DMS79 treated with DMSO at 0.1 percent for 48 hours (cell line): Measurements from ENCODE around the gene AAMDC.
A peak's percentile ranks its signal among the peaks of the same experiment; 100 is the strongest.
"Not testable (repeated sequence)": the region's sequence is repeated elsewhere in the genome, so short reads cannot be mapped to it uniquely, and the experiment has no call there.

Experiments used
- DNase-seq: peaks from one replicate; lab custom pipeline; 2025; lab: John Stamatoyannopoulos, UW

The AAMDC gene

DNA sequence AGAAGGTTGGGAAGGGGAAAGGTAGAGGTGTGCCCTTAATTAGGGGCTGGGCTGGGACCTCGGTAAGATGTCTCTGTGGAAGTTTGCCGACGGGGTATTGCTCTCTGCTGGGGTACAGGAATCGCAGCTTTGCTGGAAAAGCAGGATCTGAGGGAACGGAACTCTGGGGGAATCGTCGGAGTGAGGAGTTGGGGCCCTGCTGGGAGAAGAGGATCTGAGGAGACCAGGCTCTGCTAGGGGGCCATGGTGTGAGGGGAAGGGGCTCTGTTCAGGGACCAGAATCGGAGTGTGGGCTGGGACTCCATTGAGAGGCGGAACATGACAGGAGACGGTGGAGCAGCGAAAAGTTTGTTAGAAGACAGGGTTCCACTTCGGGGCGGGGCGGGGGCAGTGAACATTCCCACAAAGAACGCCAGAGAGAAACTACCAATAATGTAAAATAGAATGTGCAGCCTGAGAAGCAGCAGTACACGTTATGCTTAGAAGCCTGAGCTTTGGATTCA is 456 bp downstream of the AAMDC start:
- DNase-seq, result no peak

DNA sequence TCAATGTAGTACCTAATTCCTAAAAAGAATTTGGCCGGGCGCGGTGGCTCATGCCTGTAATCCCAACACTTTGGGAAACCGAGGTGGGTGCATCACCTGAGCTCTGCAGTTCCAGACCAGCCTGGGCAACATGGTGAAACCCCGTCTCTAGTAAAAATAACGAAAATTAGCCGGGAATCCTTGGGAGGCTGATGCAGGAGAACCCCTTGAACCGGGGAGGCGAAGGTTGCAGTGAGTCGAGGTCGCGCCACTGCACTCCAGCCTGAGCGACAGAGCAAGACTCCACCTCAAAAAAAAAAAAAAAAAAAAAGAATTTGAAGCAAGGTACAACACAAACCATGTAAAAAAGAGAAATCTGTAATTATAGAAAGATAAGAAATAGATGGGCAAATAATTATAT is 1.2 kb downstream of the AAMDC start:
- DNase-seq, result not testable (repeated sequence)

DNA sequence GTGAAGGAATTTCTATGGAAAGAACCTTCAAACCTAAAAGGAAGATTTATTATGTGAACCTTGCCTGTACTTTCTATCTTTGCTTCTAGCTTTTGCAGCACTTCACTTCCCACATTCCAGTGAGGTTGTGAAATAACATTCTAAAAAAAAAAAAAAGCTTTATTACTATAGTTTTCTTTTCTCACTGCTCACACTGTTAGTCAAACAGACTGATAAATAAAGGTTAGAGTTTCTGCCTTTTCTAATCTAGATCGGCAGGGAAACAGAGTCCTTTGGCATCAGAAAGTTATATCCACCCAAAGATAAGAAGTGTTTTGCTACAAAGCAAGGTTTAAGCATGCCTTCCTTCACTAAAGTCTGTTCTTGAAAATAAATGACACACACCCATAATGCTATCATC is 2.8 kb downstream of the AAMDC start:
- no peak for DNase-seq

DNA sequence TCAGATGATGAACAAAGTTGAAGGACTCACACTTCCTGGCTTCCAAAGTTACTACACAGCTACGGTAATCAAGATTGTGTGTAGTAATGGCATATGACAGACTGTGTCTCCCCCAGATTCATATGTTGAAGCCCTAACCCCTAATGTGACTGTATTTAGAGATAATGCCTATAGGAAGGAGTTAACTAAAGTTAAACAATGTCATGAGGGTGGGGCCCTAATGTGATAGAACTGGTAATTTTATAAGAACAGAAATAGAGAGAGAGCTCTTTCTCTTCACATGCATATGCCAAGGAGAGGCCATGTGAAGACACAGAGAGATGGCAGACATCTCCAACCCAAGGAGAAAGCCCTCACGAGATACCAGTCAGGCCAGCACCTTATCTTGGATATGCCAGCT is 8.0 kb downstream of the AAMDC start:
- DNase-seq, result no peak

DNA sequence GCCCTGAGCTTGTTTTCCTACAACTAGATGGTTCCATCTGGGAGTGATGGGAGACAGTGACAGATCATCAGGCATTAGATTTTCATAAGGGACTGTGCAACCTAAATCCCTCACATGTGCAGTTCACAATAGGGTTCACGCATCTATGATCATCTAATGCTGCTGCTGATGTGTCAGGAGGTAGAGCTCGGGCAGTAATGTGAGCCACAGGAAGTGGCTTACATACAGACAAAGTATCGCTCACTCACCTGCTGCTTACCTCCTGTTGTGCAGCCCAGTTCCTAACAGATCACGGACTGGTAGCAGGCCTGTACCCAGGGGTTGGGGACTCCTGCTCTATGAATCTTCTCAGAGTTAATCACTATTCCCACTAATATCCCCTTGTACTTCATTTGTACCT is 12.4 kb downstream of the AAMDC start:
- no peak for DNase-seq

DNA sequence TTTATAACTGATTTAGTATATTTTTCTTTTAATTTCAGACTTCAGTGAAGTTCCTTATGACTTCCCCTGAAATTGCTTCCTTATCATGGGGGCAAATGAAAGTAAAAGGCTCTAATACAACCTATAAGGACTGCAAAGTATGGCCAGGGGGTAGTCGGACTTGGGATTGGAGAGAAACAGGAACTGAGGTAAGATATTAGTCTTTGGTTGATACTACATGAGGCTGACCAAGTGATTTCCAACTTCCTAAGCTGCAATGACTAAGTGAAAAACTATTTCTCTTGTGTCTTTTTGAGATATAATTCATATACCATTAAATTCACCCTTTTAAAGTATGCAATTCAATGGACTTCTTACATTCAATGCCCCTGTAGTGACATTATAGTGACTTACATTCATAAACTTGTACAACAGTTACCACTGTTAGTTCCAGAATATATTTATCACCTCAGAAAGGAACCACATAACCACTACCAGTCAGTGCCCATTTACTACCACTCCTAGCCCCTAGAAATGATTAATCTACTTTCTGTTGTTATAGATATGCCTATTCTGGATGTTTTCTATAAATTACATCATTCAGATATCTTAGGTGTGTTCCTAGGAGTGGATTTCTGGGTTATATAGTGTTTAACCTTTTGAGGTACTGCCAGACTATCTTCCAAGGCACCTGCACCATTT is 21.6 kb downstream of the AAMDC start:
- DNase-seq, result no peak

DNA sequence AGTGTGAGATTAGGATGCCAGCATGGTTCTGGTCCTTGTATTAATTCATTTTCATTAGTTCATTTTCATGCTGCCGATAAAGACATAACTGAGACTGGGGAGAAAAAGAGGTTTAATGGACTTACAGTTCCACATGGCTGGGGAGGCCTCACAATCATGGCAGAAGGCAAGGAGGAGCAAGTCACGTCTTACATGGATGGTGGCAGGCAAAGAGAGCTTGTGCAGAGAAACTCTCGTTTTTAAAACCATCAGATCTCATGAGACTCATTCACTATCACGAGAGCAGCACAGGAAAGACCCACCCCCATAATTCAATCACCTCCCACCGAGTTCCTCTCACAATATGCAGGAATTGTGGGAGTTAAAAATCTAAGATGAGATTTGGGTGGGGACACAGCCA is 22.8 kb downstream of the AAMDC start:
- DNase-seq, result not testable (repeated sequence)

DNA sequence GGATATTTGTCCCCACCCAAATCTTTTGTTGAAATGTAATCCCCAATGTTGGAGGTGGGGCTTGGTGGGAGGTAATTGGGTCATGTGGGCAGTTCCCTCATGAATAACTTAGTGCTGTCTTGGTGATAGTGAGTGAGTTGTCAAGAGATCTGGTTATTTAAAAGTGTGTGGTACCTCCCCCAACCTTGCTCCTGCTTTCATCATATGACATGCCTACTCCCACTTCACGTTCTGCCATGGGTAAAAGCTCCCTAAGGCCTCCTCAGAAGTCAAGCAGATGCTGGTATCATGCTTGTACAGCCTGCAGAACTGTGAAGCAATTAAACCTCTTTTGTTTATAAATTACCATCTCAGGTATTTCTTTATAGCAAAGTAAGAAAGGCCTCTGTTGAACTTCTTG is 30.6 kb downstream of the AAMDC start:
- no peak for DNase-seq

DNA sequence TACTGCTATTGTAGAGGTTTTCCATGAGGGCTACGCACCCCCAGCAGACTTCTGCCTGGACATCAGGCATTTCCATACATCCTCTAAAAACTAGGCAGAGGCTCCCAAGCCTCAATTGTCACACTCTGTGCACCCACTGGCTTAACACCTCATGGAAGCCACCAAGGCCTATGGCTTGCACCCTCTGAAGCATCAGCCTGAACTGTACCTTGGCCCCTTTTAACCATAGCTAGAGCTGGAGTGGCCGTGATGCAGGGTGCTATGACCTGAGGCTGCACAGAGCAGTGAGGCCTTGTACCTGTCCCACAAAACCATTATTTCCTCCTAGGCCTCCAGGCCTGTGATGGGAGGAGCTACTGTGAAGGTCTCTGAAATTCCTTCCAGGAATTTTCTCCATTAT is 33.9 kb downstream of the AAMDC start:
- no peak for DNase-seq

DNA sequence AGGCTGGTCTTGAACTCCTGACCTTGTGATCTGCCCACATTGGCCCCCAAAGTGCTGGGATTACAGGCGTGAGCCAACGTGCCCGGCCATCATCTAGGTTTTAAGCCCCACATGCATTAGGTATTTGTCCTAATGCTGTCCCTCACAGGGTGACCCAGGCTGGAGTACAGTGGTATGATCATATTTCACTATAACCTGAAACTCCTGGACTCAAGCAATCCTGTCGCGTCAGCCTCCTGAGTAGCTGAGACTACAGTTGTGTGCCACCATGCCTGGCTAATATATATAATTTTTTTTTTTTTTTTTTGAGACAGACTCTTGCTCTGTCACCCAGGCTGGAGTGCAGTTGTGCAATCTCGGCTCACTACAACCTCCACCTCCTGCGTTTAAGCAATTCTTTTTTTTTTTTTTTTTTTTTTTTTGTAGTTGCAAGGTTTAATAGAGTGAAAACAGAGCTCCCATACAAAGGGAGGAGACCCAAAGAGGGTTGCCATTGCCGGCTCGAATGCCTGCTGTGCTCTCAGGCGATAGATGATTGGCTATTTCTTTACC is 37.0 kb downstream of the AAMDC start:
- not testable (repeated sequence) for DNase-seq

DNA sequence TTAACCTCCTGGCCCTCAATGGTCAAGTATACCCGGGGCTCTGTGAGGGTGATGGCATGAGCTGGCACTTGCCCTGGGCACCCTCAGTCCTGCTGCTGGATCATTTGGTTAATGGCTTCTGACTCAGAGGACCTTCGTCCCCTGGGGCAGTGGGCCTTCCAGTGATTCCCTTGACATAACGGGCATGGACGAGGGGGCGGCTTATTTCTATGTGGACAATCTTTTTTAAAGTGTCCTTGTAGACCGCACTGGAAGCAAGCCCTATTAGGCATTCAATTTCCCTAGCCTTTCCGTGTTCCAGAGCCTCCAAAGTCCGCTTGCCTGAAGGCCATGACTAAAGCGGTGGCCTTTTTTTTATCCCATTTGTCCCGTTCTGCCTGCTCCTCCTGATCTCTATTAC is 40.5 kb downstream of the AAMDC start:
- not testable (repeated sequence) for DNase-seq

DNA sequence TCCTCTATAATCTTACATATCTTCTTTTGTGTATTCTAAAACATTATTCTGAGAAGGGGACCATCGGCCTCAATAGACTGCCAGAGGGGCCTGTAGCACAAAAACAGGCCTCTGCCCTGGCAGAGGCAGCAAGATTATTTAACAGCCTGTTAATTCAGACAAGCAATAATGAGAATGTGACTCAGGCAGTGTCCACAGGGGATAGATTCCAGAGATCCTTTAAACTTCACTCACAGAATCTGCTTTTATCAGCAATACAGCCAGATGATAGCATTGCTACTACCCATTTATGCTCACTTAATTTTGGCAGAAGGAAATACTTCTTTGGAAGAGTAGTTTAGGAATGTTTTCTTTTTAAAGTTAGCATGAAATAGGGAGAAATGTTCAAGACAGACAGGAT is 44.9 kb downstream of the AAMDC start:
- no peak for DNase-seq

DNA sequence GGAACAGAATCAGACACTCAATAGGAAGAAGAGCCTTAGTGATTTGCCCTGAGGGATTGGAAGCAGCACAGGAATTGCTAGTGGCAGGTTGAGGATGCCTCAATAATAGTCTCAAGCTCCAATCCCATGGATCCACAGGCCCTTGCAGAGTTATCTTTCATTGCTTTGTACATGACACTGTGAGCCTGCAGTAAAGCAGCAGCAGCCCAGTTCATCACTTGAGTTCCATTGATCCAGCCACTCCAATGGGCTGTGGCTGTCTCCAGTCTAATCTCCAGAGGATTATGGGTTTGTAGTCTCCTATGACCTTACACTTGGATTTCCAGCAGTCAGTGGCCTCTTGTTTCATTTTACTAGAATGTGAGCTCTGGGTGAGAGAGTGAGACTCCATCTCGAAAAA is 45.4 kb downstream of the AAMDC start:
- no peak for DNase-seq

DNA sequence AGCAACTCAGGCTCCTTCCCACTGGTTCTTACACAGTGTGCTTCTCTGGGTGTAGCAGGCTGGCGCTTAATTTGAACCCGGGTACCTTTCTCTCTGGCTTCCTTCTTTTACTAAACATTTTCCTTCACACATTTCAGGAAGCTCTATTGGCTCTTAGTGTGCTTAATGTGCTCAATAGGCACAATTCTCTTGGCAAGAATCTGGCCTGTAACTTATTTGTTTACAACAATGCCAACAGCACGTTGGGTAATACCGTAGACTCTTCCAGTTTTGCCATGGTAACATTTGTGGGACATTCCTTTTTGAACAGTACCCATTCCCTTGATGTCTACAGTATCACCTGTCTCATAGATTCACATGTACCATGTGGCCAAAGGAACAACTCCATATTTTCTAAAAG is 47.8 kb downstream of the AAMDC start:
- no peak for DNase-seq

DNA sequence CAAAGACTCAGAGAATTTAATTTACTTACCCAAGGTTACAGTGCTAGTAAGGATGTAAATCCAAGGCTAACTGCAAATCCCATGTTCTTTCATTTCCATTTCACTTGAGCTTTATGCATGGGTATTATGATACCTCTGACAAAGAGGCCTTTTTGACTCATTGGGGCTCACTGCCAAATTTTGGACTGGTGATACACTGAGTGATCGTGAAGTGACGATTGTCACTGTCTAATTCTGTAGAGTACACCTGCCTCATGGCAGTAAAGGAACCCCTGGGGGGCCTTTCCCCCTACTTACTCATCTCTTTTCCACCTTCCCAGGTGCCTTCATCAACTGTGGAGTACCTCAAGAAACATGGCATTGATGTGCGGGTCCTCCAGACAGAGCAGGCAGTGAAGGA is 50.9 kb downstream of the AAMDC start:
- DNase-seq, result no peak

DNA sequence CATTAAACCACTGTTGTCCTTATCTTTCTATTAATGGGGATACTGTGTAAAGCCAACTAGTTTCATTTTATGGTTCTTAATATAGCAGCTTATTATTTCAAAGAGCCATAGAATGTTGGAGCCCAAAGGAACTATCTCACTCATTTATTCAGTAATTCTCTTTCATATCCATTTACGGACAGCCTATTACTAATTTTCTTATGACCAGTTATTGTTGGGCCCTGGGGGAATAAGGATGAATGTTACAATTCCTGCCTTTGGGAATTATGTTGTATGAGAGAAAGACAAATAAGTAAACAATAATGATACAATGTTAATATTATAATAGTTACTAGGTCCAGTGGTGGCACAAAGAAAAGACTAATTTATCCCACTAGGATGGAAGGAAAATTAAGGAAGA is 52.4 kb downstream of the AAMDC start:
- no peak for DNase-seq

DNA sequence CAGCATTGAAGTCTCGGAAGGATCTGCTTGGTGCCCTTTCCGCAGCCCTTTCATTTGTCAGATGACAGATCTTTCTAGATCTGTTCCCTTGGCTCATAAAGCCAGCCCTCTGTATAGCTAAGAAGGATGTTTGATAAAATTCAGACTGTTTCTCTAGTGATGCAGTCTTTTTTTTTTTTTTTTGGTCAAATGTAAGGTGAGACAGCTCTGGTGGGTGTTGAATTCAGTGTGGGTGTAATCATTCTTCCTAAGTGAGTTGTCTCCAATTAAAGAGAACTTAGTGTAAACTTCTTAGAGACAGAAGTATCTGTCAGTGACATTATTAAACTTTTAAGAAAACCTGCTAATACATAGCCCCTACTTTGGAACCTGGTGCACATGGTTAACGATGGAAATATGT is 53.3 kb downstream of the AAMDC start:
- no peak for DNase-seq

DNA sequence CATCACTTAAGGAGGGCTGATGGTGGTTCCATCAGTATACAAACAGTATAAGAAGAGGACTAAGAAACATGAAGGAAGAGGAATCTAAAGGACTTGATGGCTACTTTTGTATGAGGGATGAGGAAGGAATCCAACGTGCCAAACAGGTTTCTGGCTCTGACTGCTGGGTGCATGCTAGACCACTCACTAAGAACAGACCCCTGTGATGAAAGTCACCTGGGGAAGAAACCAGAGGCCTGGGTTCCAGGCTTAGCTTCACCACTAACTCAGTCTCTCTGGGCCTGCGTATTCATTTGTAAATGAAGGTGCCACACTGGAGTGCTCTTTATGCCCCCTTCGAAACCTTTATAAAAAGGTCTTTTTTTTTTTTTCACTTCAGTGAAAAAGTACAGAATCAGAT is 55.1 kb downstream of the AAMDC start:
- DNase-seq, result no peak

DNA sequence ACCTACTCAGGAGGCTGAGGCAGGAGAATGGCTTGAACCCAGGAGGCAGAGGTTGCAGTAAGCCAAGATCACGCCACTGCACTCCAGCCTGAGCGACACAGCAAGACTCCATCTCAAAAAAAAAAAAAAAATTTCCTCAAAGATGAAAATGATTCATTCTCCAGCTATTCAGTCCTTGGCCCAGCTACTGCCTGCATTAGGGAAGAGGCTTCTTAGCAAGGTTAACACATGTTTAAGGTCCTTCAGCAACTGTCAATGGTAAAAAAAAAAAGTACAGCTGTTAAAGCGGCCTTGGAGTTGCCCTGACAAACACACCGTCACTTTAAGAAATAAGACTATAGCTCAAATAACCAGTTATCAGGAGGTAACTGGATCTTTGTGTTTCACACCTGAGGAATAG is 57.3 kb downstream of the AAMDC start:
- not testable (repeated sequence) for DNase-seq

DNA sequence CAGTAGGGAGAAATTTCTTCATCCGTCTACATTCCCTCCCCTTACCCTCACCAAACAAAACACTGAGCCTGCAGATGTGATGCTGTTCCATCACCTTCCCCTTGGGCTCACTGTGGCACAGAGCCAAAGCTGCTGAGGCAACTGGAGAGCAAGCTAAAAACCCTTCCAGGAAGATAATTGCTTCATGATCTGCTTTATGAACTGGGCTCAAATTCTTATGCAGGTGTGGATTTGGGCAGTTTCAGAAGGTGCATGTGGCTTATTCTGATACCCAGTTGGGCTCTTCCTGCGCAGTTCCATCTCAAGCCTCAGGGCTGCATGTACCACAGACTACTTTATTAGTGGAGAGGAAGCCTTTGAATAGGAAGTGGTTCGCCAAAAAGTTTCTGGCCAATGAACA is 58.3 kb downstream of the AAMDC start:
- DNase-seq, result peak; percentile 49

DNA sequence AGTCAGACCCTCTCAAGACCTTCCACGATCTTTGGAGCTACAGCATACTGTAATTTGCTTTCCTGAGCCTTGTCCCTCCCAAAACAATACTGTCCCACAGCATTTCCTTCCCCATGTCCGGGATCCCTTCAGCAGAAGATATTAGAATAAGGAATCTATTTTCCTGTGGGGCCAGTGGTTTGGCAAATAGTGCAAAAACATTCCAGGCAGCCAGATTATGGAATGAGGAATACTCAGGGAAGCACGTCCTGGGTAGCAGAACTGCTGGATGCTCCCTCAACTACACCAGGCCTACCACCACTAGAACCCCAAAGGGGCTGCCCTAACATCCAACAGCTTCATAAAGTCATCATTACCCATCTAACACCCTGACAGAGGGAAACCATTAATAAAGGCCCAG is 61.5 kb downstream of the AAMDC start:
- no peak for DNase-seq

DNA sequence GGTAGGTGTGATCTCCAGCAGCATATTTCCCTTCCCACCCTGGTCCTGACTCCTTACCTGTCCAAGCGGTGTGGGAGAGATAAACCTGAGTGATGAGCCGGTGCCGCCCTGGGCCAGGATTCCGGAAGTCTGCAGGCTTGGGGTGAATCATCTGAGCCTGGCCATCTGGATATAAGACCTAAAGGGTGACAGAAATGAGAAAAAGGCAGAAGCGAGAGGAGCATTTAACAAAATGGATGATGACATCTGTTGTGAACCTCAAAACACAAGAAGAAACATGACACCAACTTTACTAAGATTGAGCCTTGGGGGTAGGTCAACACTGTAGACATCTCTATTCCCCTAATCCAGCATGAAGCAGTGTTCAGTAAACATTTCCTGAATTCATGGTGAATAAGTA is 62.8 kb downstream of the AAMDC start:
- DNase-seq, result no peak

DNA sequence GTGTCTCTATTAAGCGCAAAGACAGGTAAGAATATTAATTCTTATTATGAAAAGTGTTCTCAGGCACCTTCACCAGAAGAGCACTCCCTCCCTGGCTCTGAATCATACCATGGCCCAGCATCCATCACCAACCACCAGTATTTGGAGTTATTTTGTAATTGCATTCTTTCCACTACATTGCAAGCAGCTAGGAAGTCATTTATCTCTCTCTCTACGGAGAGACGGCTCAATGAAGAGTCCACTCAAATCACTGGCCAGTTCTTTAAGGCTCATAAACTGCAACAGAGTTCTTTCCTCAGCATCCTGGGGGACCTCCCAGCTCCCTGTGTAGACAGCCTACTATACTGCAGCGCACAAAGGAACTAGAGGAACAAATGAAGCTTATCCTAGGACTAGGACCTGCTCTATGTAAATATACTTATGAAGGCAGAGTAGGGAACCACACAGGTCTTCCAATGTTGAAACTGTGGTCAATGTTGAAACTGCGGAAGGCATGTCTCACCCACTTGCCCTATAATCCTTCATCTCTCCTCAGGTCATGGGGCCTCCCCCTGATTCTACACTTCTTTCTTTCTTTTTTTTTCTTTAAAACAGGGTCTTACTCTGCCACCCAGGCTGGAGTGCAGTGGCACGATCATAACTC is 63.4 kb downstream of the AAMDC start:
- no peak for DNase-seq

DNA sequence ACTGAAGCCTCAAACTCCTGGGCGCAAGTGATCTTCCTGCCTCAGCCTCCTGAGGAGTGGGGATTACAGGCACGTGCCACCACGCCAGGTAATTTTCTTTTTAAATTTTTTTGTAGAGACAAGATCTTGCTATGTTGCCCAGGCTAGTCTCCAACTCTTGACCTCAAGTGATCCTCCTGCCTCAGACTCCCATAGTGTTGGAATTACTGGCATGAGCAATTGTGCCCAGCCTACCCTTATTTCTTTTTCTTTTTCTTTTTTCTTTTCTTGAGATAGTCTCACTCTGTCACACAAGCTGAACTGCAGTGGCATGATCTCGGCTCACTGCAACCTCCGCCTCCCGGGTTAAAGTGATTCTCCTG is 63.9 kb downstream of the AAMDC start:
- DNase-seq, result no peak
